Tibial nerve (tissue), 3 donors: Measurements from ENCODE around the gene CALU.

Experiments
- POLR2A ChIP-seq, 2 donors: fragments of 450-650 bp; IDR thresholded peaks; one replicate each; pipeline ENCODE4 v1.6.1; 2017; ENCODE audit warnings: antibody characterized with exemption in 2 of 2, mild to moderate bottlenecking in 2 of 2, moderate library complexity in 2 of 2
- TF ChIP-seq, protein P1 (sequence below), 5 experiments: fragments of 200-600 bp in 3 of 5; fragments of 450-650 bp in 2 of 5; sonication (generic) in 3 of 5; IDR thresholded peaks; one replicate each; pipeline ENCODE4 v1.5.1; 2016 to 2019; ENCODE audit warnings: antibody characterized with exemption in 5 of 5, mild to moderate bottlenecking in 3 of 5, moderate library complexity in 2 of 5

DNA sequence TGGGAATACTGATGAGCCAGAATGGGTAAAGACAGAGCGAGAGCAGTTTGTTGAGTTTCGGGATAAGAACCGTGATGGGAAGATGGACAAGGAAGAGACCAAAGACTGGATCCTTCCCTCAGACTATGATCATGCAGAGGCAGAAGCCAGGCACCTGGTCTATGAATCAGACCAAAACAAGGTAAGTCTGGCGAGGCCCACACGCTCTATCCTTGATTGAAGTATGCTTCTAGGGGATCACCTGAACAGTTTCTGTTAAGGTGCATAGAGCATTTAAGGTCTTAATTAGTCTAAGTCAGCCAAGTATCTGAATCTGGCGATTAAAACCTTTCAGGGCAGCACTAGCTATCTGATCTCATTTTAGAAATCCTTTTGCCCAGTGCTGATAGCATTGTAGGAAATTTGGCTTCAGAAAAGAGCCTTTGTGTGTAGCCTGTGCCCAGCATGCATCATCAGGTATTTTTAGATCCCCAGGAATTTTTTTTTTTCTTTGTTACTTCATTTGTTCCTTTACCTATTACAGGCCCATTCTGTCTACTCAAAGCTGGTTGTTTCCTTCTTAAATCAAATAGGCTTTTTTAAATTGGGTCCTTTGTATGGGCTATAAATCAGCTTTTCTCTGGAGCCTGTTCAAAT, 28.4 kb downstream of the CALU start:
- TF ChIP-seq, protein P1, sequence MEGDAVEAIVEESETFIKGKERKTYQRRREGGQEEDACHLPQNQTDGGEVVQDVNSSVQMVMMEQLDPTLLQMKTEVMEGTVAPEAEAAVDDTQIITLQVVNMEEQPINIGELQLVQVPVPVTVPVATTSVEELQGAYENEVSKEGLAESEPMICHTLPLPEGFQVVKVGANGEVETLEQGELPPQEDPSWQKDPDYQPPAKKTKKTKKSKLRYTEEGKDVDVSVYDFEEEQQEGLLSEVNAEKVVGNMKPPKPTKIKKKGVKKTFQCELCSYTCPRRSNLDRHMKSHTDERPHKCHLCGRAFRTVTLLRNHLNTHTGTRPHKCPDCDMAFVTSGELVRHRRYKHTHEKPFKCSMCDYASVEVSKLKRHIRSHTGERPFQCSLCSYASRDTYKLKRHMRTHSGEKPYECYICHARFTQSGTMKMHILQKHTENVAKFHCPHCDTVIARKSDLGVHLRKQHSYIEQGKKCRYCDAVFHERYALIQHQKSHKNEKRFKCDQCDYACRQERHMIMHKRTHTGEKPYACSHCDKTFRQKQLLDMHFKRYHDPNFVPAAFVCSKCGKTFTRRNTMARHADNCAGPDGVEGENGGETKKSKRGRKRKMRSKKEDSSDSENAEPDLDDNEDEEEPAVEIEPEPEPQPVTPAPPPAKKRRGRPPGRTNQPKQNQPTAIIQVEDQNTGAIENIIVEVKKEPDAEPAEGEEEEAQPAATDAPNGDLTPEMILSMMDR (IDR thresholded peaks at IDR 0.05): no peak
- TF ChIP-seq POLR2A (IDR thresholded peaks at IDR 0.05): no peak
